ENCODE measurements around the gene NRF1. TPM values are rescaled to one million over a fixed set of nuclear protein-coding genes. Genes with fewer than 3 reads are reported as not detected.

NRF1 gene
- total and polyA plus RNA-seq, 12 donors: 7.7 to 16.0 (median 10.1) TPM

DNA sequence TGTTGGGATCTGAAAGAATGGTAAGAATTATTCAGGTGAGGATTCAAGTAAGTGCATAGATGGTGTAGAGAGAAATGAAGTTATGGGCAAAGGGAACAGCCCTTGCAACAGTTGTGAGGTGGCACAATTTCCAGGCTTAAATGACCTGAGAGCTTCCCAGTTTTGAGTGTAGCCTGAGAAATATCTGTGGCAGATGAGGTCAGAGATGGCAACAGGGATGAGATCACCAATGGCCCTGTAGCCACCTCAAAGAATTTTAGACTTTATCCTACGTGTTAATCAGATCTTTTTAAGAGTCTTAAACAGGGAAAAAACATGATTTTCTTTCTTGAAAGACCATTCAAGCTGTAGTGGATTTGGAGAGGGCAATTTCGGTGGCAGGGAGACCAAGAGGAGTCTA, 1.9 kb upstream of the NRF1 start:
- Histone ChIP-seq H3K27ac (peak overlapping the region in 1 of 5 donors; percentile 92), H3K9me3 (replicated peaks in 1 of 3) (no peaks in the 10 kb centered on the region), H3K27me3 (no peaks in the 10 kb centered on the region), H3K4me1 (replicated peaks in 1 of 2) (peaks cover 4 to 22% of the 10 kb centered on the region in 2 donors), H3K36me3 (replicated peaks in 1 of 2) (no peaks in the 10 kb centered on the region), H3K4me3 (no peak overlapping the region)
- no peak for TF ChIP-seq POLR2A (IDR thresholded peaks at IDR 0.05)
- TF ChIP-seq, protein P1, sequence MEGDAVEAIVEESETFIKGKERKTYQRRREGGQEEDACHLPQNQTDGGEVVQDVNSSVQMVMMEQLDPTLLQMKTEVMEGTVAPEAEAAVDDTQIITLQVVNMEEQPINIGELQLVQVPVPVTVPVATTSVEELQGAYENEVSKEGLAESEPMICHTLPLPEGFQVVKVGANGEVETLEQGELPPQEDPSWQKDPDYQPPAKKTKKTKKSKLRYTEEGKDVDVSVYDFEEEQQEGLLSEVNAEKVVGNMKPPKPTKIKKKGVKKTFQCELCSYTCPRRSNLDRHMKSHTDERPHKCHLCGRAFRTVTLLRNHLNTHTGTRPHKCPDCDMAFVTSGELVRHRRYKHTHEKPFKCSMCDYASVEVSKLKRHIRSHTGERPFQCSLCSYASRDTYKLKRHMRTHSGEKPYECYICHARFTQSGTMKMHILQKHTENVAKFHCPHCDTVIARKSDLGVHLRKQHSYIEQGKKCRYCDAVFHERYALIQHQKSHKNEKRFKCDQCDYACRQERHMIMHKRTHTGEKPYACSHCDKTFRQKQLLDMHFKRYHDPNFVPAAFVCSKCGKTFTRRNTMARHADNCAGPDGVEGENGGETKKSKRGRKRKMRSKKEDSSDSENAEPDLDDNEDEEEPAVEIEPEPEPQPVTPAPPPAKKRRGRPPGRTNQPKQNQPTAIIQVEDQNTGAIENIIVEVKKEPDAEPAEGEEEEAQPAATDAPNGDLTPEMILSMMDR (IDR thresholded peaks at IDR 0.05): no peak
- intact Hi-C loops (cut with DNase I): no loop called here
- 77 to 92% (median 87%) methylated on average over 2 of the region's 2 CpGs for WGBS, 4 donors
- DNase-seq: no peak

DNA sequence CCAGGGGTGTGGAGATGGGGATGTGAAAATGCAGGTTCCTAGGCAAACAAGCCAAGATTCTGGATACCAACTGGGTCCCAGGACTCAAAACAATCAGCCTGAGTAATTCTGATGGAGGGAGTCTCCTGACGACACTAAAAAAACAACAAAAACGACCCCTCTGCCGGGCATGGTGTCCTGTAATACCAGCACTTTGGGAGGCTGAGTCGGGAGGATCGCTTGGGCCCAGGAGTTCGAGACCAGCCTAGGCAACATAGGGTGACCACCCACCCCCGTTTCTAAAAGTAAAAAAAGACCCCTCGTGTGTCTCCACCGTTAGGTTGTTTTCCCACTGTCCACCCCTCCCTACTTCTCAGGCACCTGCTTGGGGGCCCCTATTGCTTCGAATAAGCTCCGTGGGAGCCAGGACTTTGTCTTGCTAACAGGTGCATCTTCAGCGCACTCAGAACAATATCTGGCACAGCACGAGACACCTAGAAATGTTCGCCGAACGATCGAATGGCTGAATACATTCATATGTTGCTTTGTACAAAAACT, 743 bp upstream of the NRF1 start:
- peaks cover 4 to 33% of the 10 kb centered on the region in 2 donors for H3K4me1 ChIP-seq (replicated peaks in 1 of 2)
- intact Hi-C loops (cut with DNase I): no loop called here

DNA sequence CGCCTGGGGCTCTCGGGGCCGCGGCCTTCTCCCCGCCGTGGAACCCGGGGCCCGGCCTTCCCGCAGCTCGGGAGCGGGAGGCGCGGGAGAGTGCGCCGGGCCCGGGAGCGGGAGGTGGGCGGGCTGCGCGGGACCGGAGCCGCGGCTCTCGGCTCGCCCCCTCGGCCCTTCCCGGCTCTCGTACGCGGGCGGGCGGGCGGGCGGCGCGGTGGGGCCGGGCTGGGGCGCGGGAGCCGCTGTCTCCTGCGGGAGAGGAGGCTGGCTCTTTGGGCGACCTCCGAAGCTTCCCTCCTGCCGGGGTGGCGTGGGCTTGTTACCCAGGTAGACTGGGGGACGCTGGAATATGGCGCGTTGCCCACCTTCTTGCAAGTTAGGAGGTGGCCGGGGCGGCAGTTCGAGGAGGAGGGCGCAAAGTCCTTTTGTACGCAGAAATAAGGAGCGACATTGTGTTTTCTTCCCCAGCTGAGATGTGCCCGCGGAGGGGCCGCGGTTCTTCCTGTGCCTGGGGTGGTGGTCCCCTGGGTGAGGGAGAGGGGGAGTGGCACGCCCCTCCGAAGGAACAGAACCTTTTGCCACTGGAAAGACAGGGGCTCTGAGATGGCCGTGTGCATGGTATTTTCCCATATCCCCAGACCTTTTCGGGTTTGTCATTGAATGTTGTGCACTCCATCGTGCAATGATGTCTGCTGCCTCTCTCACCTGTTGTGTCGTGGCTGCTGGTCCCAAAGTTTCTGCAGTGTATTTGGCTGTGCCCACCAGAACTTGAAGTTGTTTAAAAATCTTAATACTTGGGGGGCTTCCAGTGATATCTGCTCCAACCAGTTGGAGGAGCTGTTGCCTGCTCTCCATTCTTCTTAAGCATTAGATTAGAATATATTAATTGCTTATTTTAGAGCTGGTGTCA, 844 bp downstream of the NRF1 start:
- peak; percentile 31 to 77 (median 56) for DNase-seq
- Histone ChIP-seq H3K27ac (peak overlapping the region; percentile 14 to 98 (median 91)), H3K4me3 (peak overlapping the region; percentile 50 to 93 (median 74)), H3K4me1 (replicated peaks in 1 of 2) (peaks cover 4 to 35% of the 10 kb centered on the region in 2 donors), H3K9me3 (replicated peaks in 1 of 3) (no peaks in the 10 kb centered on the region), H3K36me3 (replicated peaks in 1 of 2) (no peaks in the 10 kb centered on the region), H3K27me3 (no peaks in the 10 kb centered on the region)
- TF ChIP-seq, protein P1 (IDR thresholded peaks at IDR 0.05): peak; percentile 26 to 60 (median 49)
- TF ChIP-seq POLR2A (IDR thresholded peaks at IDR 0.05): no peak
- WGBS, 4 donors: 0 to 1% (median 1%) methylated on average over 2 to 64 of the region's 64 CpGs
- intact Hi-C loops (cut with DNase I): no loop called here

More for the DNA sequence above, 743 bp upstream of the NRF1 start:
- Histone ChIP-seq H3K27ac (peak overlapping the region in 4 of 5 donors; percentile 91 to 98 (median 92)), H3K36me3 (replicated peaks in 1 of 2) (no peaks in the 10 kb centered on the region), H3K9me3 (replicated peaks in 1 of 3) (no peaks in the 10 kb centered on the region), H3K27me3 (no peaks in the 10 kb centered on the region), H3K4me3 (peak overlapping the region; percentile 66 to 93 (median 82))
- DNase-seq: peak in 1 of 7 donors; percentile 23
- TF ChIP-seq, protein P1 (IDR thresholded peaks at IDR 0.05): no peak
- TF ChIP-seq POLR2A (IDR thresholded peaks at IDR 0.05): no peak
- 8 to 13% (median 11%) methylated on average over 17 of the region's 17 CpGs for WGBS, 4 donors

DNA sequence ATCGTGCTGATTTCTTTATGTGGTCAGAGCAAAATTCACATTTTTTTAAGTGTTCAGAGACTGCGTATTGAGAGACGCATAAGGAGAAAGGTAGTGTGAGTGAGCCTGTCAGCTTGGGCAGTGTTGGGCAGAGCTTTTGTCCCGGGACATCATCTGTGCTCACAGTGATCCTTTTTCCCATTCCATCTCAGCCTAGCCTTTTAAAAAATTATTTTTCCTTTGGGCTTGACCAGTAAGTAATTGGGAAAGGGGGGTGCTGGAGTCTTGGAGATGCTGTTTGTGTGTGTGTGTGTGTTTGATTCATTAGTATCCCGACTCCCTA, 1.5 kb downstream of the NRF1 start:
- Histone ChIP-seq H3K4me3 (peak overlapping the region in 2 of 4 donors; percentile 90 to 93), H3K4me1 (replicated peaks in 1 of 2) (peaks cover 4 to 39% of the 10 kb centered on the region in 2 donors), H3K27ac (peak overlapping the region in 3 of 5 donors; percentile 91 to 98 (median 92)), H3K27me3 (no peaks in the 10 kb centered on the region), H3K36me3 (replicated peaks in 1 of 2) (no peaks in the 10 kb centered on the region), H3K9me3 (replicated peaks in 1 of 3) (no peaks in the 10 kb centered on the region)
- intact Hi-C loops (cut with DNase I): no loop called here
- WGBS, 4 donors: 15 to 19% (median 16%) methylated on average over 5 of the region's 5 CpGs
- TF ChIP-seq, protein P1 (IDR thresholded peaks at IDR 0.05): no peak
- no peak for DNase-seq

All from adrenal gland (tissue), 12 donors.